Activated CD8-positive, alpha-beta T cell treated with anti-CD3 and anti-CD28 coated beads for 36 hours (primary cell): ENCODE measurements around the gene TRANK1. TPM values are rescaled to one million over a fixed set of nuclear protein-coding genes. Genes with fewer than 3 reads are reported as not detected.
"Not testable (repeated sequence)": the region's sequence is repeated elsewhere in the genome, so short reads cannot be mapped to it uniquely, and the experiment has no call there.

ENCODE experiments used
- ATAC-seq: fragments of 200-7000 bp; cut with Tn5 transposase; one replicate; pipeline ENCODE4 v1.10.0; 2021; ENCODE audit warnings: mild to moderate bottlenecking, moderate library complexity
- CTCF ChIA-PET: fragments of 350-600 bp; sonication (Branson Sonifier 250); formaldehyde crosslinking; loops from one replicate; lab custom pipeline; 2021; ENCODE audit warnings: antibody characterized with exemption; lab: Charles Lee
- POLR2A ChIA-PET: fragments of 350-600 bp; sonication (Branson Sonifier 250); formaldehyde crosslinking; loops from one replicate; lab custom pipeline; 2021; ENCODE audit warnings: antibody characterized with exemption; lab: Charles Lee
- DNase-seq: peaks from one replicate; pipeline ENCODE4 v3.0.0-alpha.2; 2020
- H3K27ac Mint-ChIP-seq: one replicate; pipeline ENCODE4 v1.8.0; 2021; ENCODE audit warnings: mild to moderate bottlenecking, mixed read lengths
- H3K27me3 Mint-ChIP-seq: one replicate; pipeline ENCODE4 v1.8.0; 2021; ENCODE audit warnings: mixed read lengths
- H3K36me3 Mint-ChIP-seq: one replicate; pipeline ENCODE4 v1.8.0; 2021; ENCODE audit warnings: low read depth, mixed read lengths
- H3K4me1 Mint-ChIP-seq: one replicate; pipeline ENCODE4 v1.8.0; 2021; ENCODE audit warnings: low read depth, mixed read lengths
- H3K4me3 Mint-ChIP-seq: one replicate; pipeline ENCODE4 v1.8.0; 2021; ENCODE audit warnings: mild to moderate bottlenecking, moderate library complexity, mixed read lengths
- H3K9me3 Mint-ChIP-seq: one replicate; pipeline ENCODE4 v1.8.0; 2021; ENCODE audit warnings: mixed read lengths
- CTCF ChIP-seq: fragments of 200-600 bp; IDR thresholded peaks from one replicate; pipeline ENCODE4 v1.8.0; 2022; ENCODE audit warnings: antibody characterized with exemption, mild to moderate bottlenecking
- intact Hi-C: fragments of 100-400 bp; cut with micrococcal nuclease; formaldehyde crosslinking; loops from one replicate; pipeline ENCODE4 v1.10.0; 2022
- total RNA-seq, 2 experiments: library from RNA; stranded (reverse); gene quantifications; one replicate each; pipeline ENCODE4 v1.2.3, GENCODE V29; 2021

The TRANK1 gene
- total RNA-seq, 2 experiments from 2014 or later, result 16.0 to 17.4 TPM

DNA sequence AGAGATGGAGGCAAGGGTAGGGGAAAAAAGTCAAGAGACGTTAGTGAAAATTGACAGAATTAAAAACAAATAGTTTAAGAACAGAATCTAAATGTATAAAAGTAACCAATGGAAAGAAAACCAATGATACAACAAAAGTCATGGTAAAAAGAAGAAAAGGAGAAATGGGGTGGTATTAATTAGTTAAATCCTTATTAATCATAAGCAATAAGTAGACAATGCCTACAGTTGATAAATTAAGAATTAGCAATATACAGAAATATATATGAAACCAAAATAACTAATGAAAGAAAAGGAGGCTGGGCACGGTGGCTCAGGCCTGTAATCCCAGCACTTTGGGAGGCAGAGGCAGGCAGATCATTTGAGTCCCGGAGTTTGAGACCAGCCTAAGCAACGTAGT lies 24.2 kb upstream of the TRANK1 start:
- TF ChIP-seq CTCF, result no peak
- Mint-ChIP-seq H3K36me3 (no peaks in the 10 kb centered on the region), H3K27me3 (no peaks in the 10 kb centered on the region), H3K27ac (peak overlapping the region; percentile 79), H3K9me3 (no peaks in the 10 kb centered on the region), H3K4me1 (peaks cover 21% of the 10 kb centered on the region), H3K4me3 (no peak overlapping the region)
- CTCF ChIA-PET, result interaction anchor here (2.5 kb wide), 1 partner anchor 10 kb away, joined by 29 read pairs; no protein-coding TSS in a partner anchor
- ATAC-seq (no peak), DNase-seq (no peak)
- intact Hi-C loops, result no loop called here
- POLR2A ChIA-PET, result interaction anchor here (1.3 kb wide), 1 partner anchor 24 kb away, joined by 5 read pairs; the partner anchor contains the start of genes EPM2AIP1 and MLH1

DNA sequence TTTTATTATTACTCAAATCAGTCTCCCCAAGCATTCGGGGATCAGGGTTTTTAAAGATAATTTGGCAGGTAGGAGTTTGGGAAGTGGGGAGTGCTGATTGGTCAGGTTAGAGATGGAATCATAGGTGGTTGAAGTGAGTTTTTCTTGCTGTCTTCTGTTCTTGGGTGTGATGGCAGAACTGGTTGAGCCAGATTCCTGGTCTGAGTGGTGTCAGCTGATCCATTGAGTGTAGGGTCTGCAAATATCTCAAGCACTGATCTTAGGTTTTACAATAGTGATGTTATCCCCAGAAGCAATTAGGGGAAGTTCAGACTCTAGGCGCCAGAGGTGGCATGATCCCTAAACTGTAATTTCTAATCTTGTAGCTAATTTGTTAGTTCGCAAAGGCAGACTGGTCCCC lies 20.6 kb upstream of the TRANK1 start:
- intact Hi-C loops, result no loop called here
- H3K27me3 Mint-ChIP-seq, result no peaks in the 10 kb centered on the region
- CTCF ChIA-PET, result no interaction called here

DNA sequence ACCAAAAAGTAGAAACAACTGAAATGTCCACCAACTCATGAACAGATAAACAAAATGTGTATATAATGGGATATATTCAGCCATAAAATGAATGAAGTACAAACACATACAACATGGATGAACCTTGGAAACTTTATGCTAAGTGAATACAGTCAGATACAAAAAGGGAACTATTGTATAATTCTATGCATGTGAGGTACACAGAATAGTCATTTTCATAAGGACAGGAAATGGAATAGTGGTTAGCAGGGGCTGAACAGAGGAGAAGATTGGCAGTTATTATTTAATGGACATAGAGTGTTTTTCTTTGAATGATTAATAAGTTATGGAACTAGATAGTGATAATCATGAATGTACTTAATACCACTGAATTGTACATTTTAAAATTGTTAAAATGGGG lies 20.0 kb upstream of the TRANK1 start:
- no peak for DNase-seq
- H3K9me3 Mint-ChIP-seq, result no peaks in the 10 kb centered on the region
- no peak overlapping the region for H3K27ac Mint-ChIP-seq
- intact Hi-C loops, result no loop called here
- H3K4me3 Mint-ChIP-seq, result no peak overlapping the region
- ATAC-seq, result no peak
- no peaks in the 10 kb centered on the region for H3K36me3 Mint-ChIP-seq
- POLR2A ChIA-PET, result no interaction called here
- no peaks in the 10 kb centered on the region for H3K27me3 Mint-ChIP-seq
- CTCF ChIA-PET, result no interaction called here
- no peak for TF ChIP-seq CTCF
- peaks cover 9% of the 10 kb centered on the region for H3K4me1 Mint-ChIP-seq

More for the DNA sequence above, 20.6 kb upstream of the TRANK1 start:
- ATAC-seq (no peak), DNase-seq (no peak)
- POLR2A ChIA-PET, result interaction anchor here (1.0 kb wide), 1 partner anchor 88 kb away, joined by 3 read pairs; no protein-coding TSS in a partner anchor
- no peaks in the 10 kb centered on the region for H3K36me3 Mint-ChIP-seq
- H3K9me3 Mint-ChIP-seq, result no peaks in the 10 kb centered on the region
- no peak overlapping the region for H3K27ac Mint-ChIP-seq
- no peak for TF ChIP-seq CTCF
- peaks cover 13% of the 10 kb centered on the region for H3K4me1 Mint-ChIP-seq
- H3K4me3 Mint-ChIP-seq, result no peak overlapping the region

- ATAC-seq (no peak), DNase-seq (no peak)
- ChIA-PET POLR2A (interaction anchor here (1.0 kb wide), 1 partner anchor 88 kb away, joined by 3 read pairs; no protein-coding TSS in a partner anchor), CTCF (interaction anchor here (0.7 kb wide), 1 partner anchor 158 kb away, joined by 3 read pairs; no protein-coding TSS in a partner anchor)
- Mint-ChIP-seq H3K27ac (no peak overlapping the region), H3K36me3 (no peaks in the 10 kb centered on the region), H3K27me3 (no peaks in the 10 kb centered on the region), H3K4me1 (peaks cover 5% of the 10 kb centered on the region), H3K9me3 (no peaks in the 10 kb centered on the region), H3K4me3 (no peak overlapping the region)
- TF ChIP-seq CTCF, result no peak
- intact Hi-C loops, result no loop called here
Observed at GRCh38 chr3:36964331-36964730, 19.5 kb upstream of the TRANK1 start.

DNA sequence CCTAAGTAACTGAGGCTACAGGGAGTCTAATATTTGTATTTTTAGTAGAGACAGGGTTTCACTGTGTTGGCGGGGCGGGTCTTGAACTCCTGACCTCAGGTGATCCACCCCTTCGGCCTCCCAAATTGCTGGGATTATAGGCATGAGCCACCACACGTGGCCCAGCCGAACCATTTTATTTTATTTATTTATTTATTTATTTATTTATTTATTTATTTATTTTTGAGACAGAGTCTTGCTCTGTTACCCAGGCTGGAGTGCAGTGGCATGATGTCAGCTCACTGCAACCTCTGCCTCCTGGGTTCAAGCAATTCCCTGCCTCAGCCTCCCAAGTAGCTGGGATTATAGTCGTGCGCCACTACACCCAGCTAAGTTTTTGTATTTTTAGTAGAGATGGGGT lies 18.2 kb upstream of the TRANK1 start:
- POLR2A ChIA-PET, H3K27ac Mint-ChIP-seq, DNase-seq, H3K4me1 Mint-ChIP-seq, H3K27me3 Mint-ChIP-seq, H3K9me3 Mint-ChIP-seq, H3K36me3 Mint-ChIP-seq, H3K4me3 Mint-ChIP-seq, ATAC-seq, intact Hi-C loops: not testable (repeated sequence)
- CTCF ChIA-PET, result interaction anchor here (1.1 kb wide), 1 partner anchor 234 kb away, joined by 4 read pairs; no protein-coding TSS in a partner anchor
